HepG2 (cell line): ENCODE results near the gene MORN1. TPM values are rescaled to one million over a fixed set of nuclear protein-coding genes. Genes with fewer than 3 reads are reported as not detected.

ENCODE experiments used
- BRCA1 ChIP-seq: sonication (generic); formaldehyde crosslinking; IDR thresholded peaks from 2 replicates; pipeline ENCODE4 v1.4.0; 2020; ENCODE audit warnings: missing genetic modification reagents
- CEBPB ChIP-seq: IDR thresholded peaks from 2 replicates; pipeline ENCODE4 v1.6.1; 2011; ENCODE audit warnings: low read depth, low read length, improper control_type of control experiment, borderline replicate concordance
- CREB3 ChIP-seq: sonication (generic); formaldehyde crosslinking; IDR thresholded peaks from 2 replicates; pipeline ENCODE4 v1.5.0; 2020; ENCODE audit warnings: missing genetic modification reagents
- CREBL2 ChIP-seq: sonication (generic); formaldehyde crosslinking; IDR thresholded peaks from 2 replicates; pipeline ENCODE4 v1.8.1; 2023; ENCODE audit warnings: missing genetic modification reagents, mild to moderate bottlenecking, borderline replicate concordance
- JUND ChIP-seq: sonication (generic); formaldehyde crosslinking; IDR thresholded peaks from 2 replicates; pipeline ENCODE4 v1.8.0; 2022; ENCODE audit warnings: mild to moderate bottlenecking, missing genetic modification reagents
- MATR3 ChIP-seq: sonication (generic); formaldehyde crosslinking; IDR thresholded peaks from 2 replicates; pipeline ENCODE4 v1.4.0; 2020; ENCODE audit warnings: missing genetic modification reagents
- NCOA2 ChIP-seq: sonication (generic); formaldehyde crosslinking; IDR thresholded peaks from 2 replicates; pipeline ENCODE4 v1.8.0; 2022; ENCODE audit warnings: inconsistent platforms
- PAX8 ChIP-seq: sonication (generic); formaldehyde crosslinking; IDR thresholded peaks from 2 replicates; pipeline ENCODE4 v1.8.0; 2022; ENCODE audit warnings: mild to moderate bottlenecking, missing genetic modification reagents, borderline replicate concordance
- RAD21 ChIP-seq: fragments of 450-650 bp; formaldehyde crosslinking; IDR thresholded peaks from 2 replicates; pipeline ENCODE4 v1.5.0; 2020; ENCODE audit warnings: mild to moderate bottlenecking
- RBM39 ChIP-seq: fragments of 200-400 bp; formaldehyde crosslinking; IDR thresholded peaks from one replicate; pipeline ENCODE4 v1.6.1; 2018; ENCODE audit warnings: antibody characterized with exemption, mild to moderate bottlenecking, low read depth, low read length; ENCODE audit not compliant: poor library complexity, severe bottlenecking
- ZBTB25 ChIP-seq: IDR thresholded peaks from 2 replicates; pipeline ENCODE4 v1.6.1; 2018; ENCODE audit warnings: missing genetic modification reagents
- ZBTB38 ChIP-seq: sonication (generic); formaldehyde crosslinking; IDR thresholded peaks from 2 replicates; pipeline ENCODE4 v1.5.1; 2020; ENCODE audit warnings: mild to moderate bottlenecking, missing genetic modification reagents
- ZBTB49 ChIP-seq: sonication (generic); formaldehyde crosslinking; IDR thresholded peaks from 2 replicates; pipeline ENCODE4 v1.4.0; 2020; ENCODE audit warnings: missing genetic modification reagents, borderline replicate concordance
- ZFX ChIP-seq: sonication (generic); formaldehyde crosslinking; IDR thresholded peaks from 2 replicates; pipeline ENCODE4 v1.4.0; 2020; ENCODE audit warnings: mild to moderate bottlenecking, low read depth, missing genetic modification reagents, moderate library complexity
- ZGPAT ChIP-seq: IDR thresholded peaks from 2 replicates; pipeline ENCODE4 v1.6.1; 2016; ENCODE audit warnings: mild to moderate bottlenecking
- ZNF124 ChIP-seq: sonication (generic); formaldehyde crosslinking; IDR thresholded peaks from 2 replicates; pipeline ENCODE4 v1.4.0; 2020; ENCODE audit warnings: missing genetic modification reagents
- ZNF276 ChIP-seq: sonication (generic); formaldehyde crosslinking; IDR thresholded peaks from 2 replicates; pipeline ENCODE4 v1.4.0; 2020; ENCODE audit warnings: mild to moderate bottlenecking, low read depth, missing genetic modification reagents
- ZNF354B ChIP-seq: sonication (generic); formaldehyde crosslinking; IDR thresholded peaks from 2 replicates; pipeline ENCODE4 v1.8.0; 2022; ENCODE audit warnings: mild to moderate bottlenecking, missing genetic modification reagents
- ZZZ3 ChIP-seq: sonication (generic); formaldehyde crosslinking; IDR thresholded peaks from 2 replicates; pipeline ENCODE4 v1.4.0; 2020; ENCODE audit warnings: missing genetic modification reagents, mild to moderate bottlenecking, borderline replicate concordance
- polyA plus RNA-seq, 8 experiments: library from polyadenylated mRNA; depleted of rRNA in 3 of 8; stranded (reverse) in 7 of 8; unstranded in 1 of 8; fragments of >200 nt; fragmentation: Illumina TruSeq in 4 of 8; extraction: Trizol in 4 of 8; gene quantifications; 2 replicates each; pipeline versions ENCODE4 v1.2.1 to v1.2.3, GENCODE V29; 2011 to 2016; ENCODE audit warnings: low read depth in 4 of 8, missing spikeins in 1 of 8, mixed read lengths in 1 of 8; ENCODE audit not compliant: insufficient read depth in 1 of 8
- total RNA-seq, 5 experiments: library from RNA; depleted of rRNA; stranded (reverse); fragments of >200 nt; fragmentation: Illumina TruSeq; extraction: Trizol; gene quantifications; 2 replicates each; pipeline ENCODE4 v1.2.3, GENCODE V29; 2016; ENCODE audit warnings: low read depth in 1 of 5

Gene MORN1
- total and polyA plus RNA-seq, 2 of the 13 experiments (the other 11 are each of a cell fraction or from before 2014, with no cell fraction given): 3.1 to 6.5 TPM

GRCh38 chr1:2391041-2391930 is at the start of gene MORN1, which contains the start of gene RER1 (continued):
- TF ChIP-seq RBM39 (peak; percentile 42), BRCA1 (CRISPR knock-in tag) (no peak), ZBTB49 (CRISPR knock-in tag) (no peak), ZNF124 (CRISPR knock-in tag) (peak; percentile 50; the same call in 1 of the 2 replicates), JUND (CRISPR knock-in tag) (no peak), CREBL2 (CRISPR knock-in tag) (no peak), RAD21 (CRISPR knock-in tag) (0 out of 2 replicates have a peak, but pooled peaks have one; percentile 26), NCOA2 (CRISPR knock-in tag) (no peak), ZBTB25 (peak; percentile 83; the same call in 1 of the 2 replicates), ZZZ3 (CRISPR knock-in tag) (peak; percentile 65; the same call in 1 of the 2 replicates), ZNF276 (CRISPR knock-in tag) (no peak), CREB3 (CRISPR knock-in tag) (0 out of 2 replicates have a peak, but pooled peaks have one; percentile 57), ZBTB38 (CRISPR knock-in tag) (peak; percentile 71; the same call in 1 of the 2 replicates), ZGPAT (peak; percentile 49; the same call in 1 of the 2 replicates), CEBPB (peak; percentile 36; the same call in 1 of the 2 replicates), PAX8 (CRISPR knock-in tag) (no peak), MATR3 (no peak), ZFX (CRISPR knock-in tag) (peak; percentile 94), ZNF354B (no peak)
